T-cell (primary cell): ENCODE results near the gene NPB. TPM values are rescaled to one million over a fixed set of nuclear protein-coding genes. Genes with fewer than 3 reads are reported as not detected.

Experiments
- ATAC-seq, 4 experiments: fragments of 200-7000 bp in 3 of 4; fragments of 150-1000 bp in 1 of 4; cut with Tn5 transposase; replicated peaks in 1 of 4; 1 replicate in 3 of 4; 2 replicates in 1 of 4; pipeline ENCODE4 v1.10.0; 2021; ENCODE audit warnings: moderate library complexity in 3 of 4, mild to moderate bottlenecking in 2 of 4, moderate number of reproducible peaks in 1 of 4
- CTCF ChIA-PET, 2 donors: fragments of 300-600 bp; sonication (Branson Sonifier 250); formaldehyde crosslinking; loops; one replicate each; lab custom pipeline; 2022; ENCODE audit warnings: antibody characterized with exemption in 2 of 2; lab: Charles Lee
- POLR2A ChIA-PET, 2 donors: fragments of 300-600 bp; sonication (Branson Sonifier 250); formaldehyde crosslinking; loops; one replicate each; lab custom pipeline; 2022; ENCODE audit warnings: antibody characterized with exemption in 2 of 2; lab: Charles Lee
- DNase-seq, 35 experiments: peaks; one replicate each; pipeline versions ENCODE4 v3.0.0 to v3.0.0-alpha.2; 2013 to 2023
- H3K27ac ChIP-seq: one replicate; pipeline ENCODE4 v1.5.1; 2013; ENCODE audit warnings: low read length
- H3K27me3 ChIP-seq, 2 experiments: replicated peaks in 1 of 2; 1 replicate in 1 of 2; 2 replicates in 1 of 2; pipeline versions ENCODE4 v1.6.1 to v1.7.0; 2013; ENCODE audit warnings: low read length in 1 of 2, mixed read lengths in 1 of 2; ENCODE audit not compliant: control insufficient read depth in 2 of 2, insufficient read depth in 2 of 2; ENCODE audit errors: extremely low read depth in 1 of 2
- H3K36me3 ChIP-seq, 2 donors: 1 replicate in 1 of 2; 2 replicates in 1 of 2; pipeline versions ENCODE4 v1.6.1 to v1.7.0; 2013; ENCODE audit warnings: low read length in 1 of 2; ENCODE audit not compliant: control insufficient read depth in 2 of 2, insufficient read depth in 1 of 2; ENCODE audit errors: extremely low read depth in 1 of 2
- H3K4me1 ChIP-seq, 2 experiments: 1 replicate in 1 of 2; 2 replicates in 1 of 2; pipeline versions ENCODE4 v1.6.1 to v1.7.0; 2013; ENCODE audit warnings: low read length in 2 of 2, mixed read lengths in 1 of 2; ENCODE audit not compliant: insufficient read depth in 2 of 2, control insufficient read depth in 1 of 2; ENCODE audit errors: extremely low read depth in 1 of 2
- H3K4me3 ChIP-seq, 2 donors: 1 replicate in 1 of 2; 2 replicates in 1 of 2; pipeline versions ENCODE4 v1.5.1 to v1.7.0; 2013; ENCODE audit warnings: mild to moderate bottlenecking in 2 of 2, low read length in 1 of 2, moderate library complexity in 1 of 2; ENCODE audit not compliant: control insufficient read depth in 1 of 2; ENCODE audit errors: extremely low read depth in 1 of 2
- H3K9me3 ChIP-seq: 2 replicates; pipeline ENCODE4 v1.7.0; 2013
- H3K27ac Mint-ChIP-seq, 2 donors: one replicate each; pipeline ENCODE4 v1.8.0; 2020 to 2021; ENCODE audit warnings: mild to moderate bottlenecking in 2 of 2, mixed read lengths in 2 of 2
- H3K27me3 Mint-ChIP-seq, 2 donors: one replicate each; pipeline ENCODE4 v1.8.0; 2021 to 2022; ENCODE audit warnings: mixed read lengths in 2 of 2
- H3K36me3 Mint-ChIP-seq: one replicate; pipeline ENCODE4 v1.8.0; 2021; ENCODE audit warnings: mixed read lengths
- H3K4me1 Mint-ChIP-seq, 3 donors: one replicate each; pipeline ENCODE4 v1.8.0; 2020 to 2022; ENCODE audit warnings: mixed read lengths in 3 of 3, mild to moderate bottlenecking in 1 of 3
- H3K4me3 Mint-ChIP-seq, 3 donors: one replicate each; pipeline ENCODE4 v1.8.0; 2020 to 2022; ENCODE audit warnings: mild to moderate bottlenecking in 3 of 3, mixed read lengths in 3 of 3, moderate library complexity in 3 of 3
- H3K9me3 Mint-ChIP-seq, 3 donors: one replicate each; pipeline ENCODE4 v1.8.0; 2020 to 2022; ENCODE audit warnings: mixed read lengths in 3 of 3
- WGBS: methylation state at CpG from one replicate; pipeline ENCODE4 v1.1.5; 2013; ENCODE audit warnings: missing lambda C conversion rate; ENCODE audit not compliant: insufficient coverage; 5-methylcytosine and 5-hydroxymethylcytosine counted together
- total RNA-seq, 35 experiments: library from RNA in 6 of 35; stranded (reverse) in 6 of 35; fragments of 120-200 nt in 1 of 35; gene quantifications; one replicate each; pipeline versions ENCODE4 v1.2.1 to v1.2.4 and lab custom pipeline; 2013 to 2026

Gene NPB
- total RNA-seq, 5 donors from 2014 or later (not counting 1 experiment from before 2014, with no cell fraction given) = 0.16 to 0.51 (median 0.41) TPM

DNA sequence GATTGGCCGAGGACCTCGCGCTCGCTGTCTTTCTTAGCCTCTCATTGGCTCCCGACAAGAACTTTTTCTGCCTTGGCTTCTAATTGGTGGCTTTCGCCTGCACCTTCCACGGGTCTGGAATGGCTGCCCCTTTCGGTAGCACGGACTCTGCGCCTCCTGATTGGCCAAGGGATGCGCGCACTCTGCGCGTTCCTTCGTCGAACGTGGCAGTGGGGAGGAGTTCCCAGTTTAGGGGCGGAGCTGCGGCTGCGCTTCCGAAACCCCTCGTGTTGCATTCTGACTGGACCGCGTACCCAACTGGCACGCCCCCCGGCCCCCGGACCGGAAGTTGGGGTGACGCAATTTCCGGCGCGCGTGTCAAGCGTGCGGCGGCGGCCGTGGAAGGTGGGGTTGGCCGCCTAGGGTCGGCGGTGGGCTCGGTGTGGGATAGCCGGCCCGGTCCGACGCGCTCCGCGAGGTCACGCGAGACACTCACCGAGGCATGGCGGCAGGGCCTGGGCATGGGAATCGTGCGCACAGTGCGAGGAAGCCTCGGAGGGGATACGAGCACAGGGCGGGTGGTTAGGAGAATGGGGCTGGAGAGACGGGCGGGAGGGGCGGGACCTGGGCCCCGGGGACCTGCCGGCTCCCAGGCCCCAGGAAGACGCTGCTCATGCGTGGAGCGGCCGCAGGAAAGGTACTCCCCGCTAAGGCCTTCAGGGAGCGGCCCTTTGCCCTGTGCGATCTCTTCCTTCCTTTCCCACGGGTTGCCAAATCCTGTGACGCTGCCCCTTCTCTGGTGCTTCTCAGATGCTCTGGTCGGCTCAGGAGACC lies 41.1 kb upstream of the NPB start:
- no peaks in the 10 kb centered on the region for H3K27me3 ChIP-seq
- Mint-ChIP-seq H3K9me3 (no peaks in the 10 kb centered on the region), H3K4me1 (peaks cover 30 to 56% (median 46%) of the 10 kb centered on the region in 3 donors), H3K27me3 (no peaks in the 10 kb centered on the region), H3K4me3 (peak overlapping the region; percentile 84 to 88 (median 85)), H3K27ac (peak overlapping the region; percentile 90 to 91), H3K36me3 (peaks cover 13% of the 10 kb centered on the region)
- peak; percentile 98 to 100 (median 99) for DNase-seq
- no peaks in the 10 kb centered on the region for H3K9me3 ChIP-seq
- peak overlapping the region; percentile 92 for H3K27ac ChIP-seq
- peak overlapping the region; percentile 67 to 71 for H3K4me3 ChIP-seq
- POLR2A ChIA-PET = no interaction called here
- peaks cover 12 to 28% of the 10 kb centered on the region in 2 donors for H3K36me3 ChIP-seq
- under 1% methylated on average over 74 of the region's 74 CpGs for WGBS
- ATAC-seq = peak; percentile 84 to 90 (median 86)
- CTCF ChIA-PET = interaction anchor here (0.7 kb wide), 2 partner anchors 58 to 190 kb away, joined by 3 to 5 read pairs; no protein-coding TSS in a partner anchor
- peaks cover 10 to 50% of the 10 kb centered on the region in 2 experiments for H3K4me1 ChIP-seq

GRCh38 chr17:81863123-81863675 lies 38.8 kb upstream of the NPB start:
- peaks cover 36 to 59% (median 49%) of the 10 kb centered on the region in 3 donors for H3K4me1 Mint-ChIP-seq
- ATAC-seq (no peak), DNase-seq (no peak)
- no peaks in the 10 kb centered on the region for H3K9me3 Mint-ChIP-seq
- WGBS = 57% methylated on average over 2 of the region's 6 CpGs
- Histone ChIP-seq H3K27me3 (no peaks in the 10 kb centered on the region), H3K36me3 (peaks cover 10 to 29% of the 10 kb centered on the region in 2 donors), H3K4me3 (no peak overlapping the region), H3K9me3 (no peaks in the 10 kb centered on the region), H3K27ac (peak overlapping the region; percentile 4), H3K4me1 (peaks cover 12 to 62% of the 10 kb centered on the region in 2 experiments)
- H3K27ac Mint-ChIP-seq = peak overlapping the region; percentile 76 to 82
- peaks cover 6% of the 10 kb centered on the region for H3K36me3 Mint-ChIP-seq
- ChIA-PET POLR2A (interaction anchor here in 1 of 2 donors (0.6 kb wide), 1 partner anchor 180 kb away, joined by 3 read pairs; the partner anchor contains the start of gene ARL16), CTCF (no interaction called here)
- H3K27me3 Mint-ChIP-seq = no peaks in the 10 kb centered on the region
- H3K4me3 Mint-ChIP-seq = peak overlapping the region; percentile 44 to 66 (median 59)

DNA sequence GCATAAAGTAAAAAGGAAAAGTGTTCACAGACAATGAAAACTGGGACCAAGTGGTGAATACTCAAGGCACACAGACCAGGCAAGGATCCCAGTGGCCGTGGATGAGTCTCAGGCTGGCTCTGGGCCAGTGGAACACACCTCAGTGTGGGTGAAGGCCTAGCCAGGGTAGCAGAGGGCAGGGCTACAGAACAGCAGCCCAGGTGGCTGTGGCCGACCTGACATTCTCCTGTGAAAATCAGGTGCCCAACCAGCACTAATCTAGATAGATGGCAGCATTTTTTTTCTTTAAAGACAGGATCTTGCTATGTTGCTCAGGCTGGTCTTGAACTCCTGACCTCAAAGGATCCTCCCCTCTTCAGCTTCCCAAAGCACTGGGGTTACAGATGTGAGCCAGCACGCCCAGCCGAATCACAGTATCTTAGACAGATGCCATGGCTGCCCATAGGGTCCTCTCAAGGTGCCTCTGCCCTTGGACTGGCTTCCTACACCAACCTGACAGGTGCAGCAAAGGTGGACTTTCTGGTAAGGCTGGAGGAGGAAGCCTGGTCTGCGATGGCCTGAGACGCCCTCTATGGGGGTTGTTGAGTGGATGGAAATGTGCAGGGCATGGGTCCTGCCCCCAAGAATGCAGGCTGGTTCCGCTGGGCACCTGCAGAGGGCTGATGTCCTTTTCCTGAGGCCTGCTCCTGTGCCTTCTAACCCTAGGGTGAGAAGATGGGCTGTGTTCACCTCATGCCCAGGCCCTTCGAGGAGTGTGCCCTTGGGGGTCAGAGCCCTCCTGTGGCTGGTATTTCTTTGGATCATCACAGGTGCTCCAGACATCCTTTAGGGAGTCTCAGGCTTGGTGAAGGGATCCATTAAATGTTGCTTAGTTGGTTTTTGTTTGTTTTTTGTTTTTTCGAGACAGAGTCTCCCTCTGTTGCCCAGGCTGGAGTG lies 37.9 kb upstream of the NPB start:
- H3K36me3 Mint-ChIP-seq = peaks cover 6% of the 10 kb centered on the region
- H3K36me3 ChIP-seq = peaks cover 15 to 29% of the 10 kb centered on the region in 2 donors
- no peak for DNase-seq
- H3K4me3 Mint-ChIP-seq = peak overlapping the region in 1 of 3 donors; percentile 66
- 92% methylated on average over 8 of the region's 9 CpGs for WGBS
- peaks cover 36 to 53% (median 40%) of the 10 kb centered on the region in 3 donors for H3K4me1 Mint-ChIP-seq
- H3K9me3 Mint-ChIP-seq = no peaks in the 10 kb centered on the region
- POLR2A ChIA-PET = no interaction called here
- H3K4me1 ChIP-seq = peaks cover 10 to 61% of the 10 kb centered on the region in 2 experiments
- H3K27ac ChIP-seq = no peak overlapping the region
- H3K27me3 Mint-ChIP-seq = no peaks in the 10 kb centered on the region
- CTCF ChIA-PET = no interaction called here
- no peak for ATAC-seq
- H3K9me3 ChIP-seq = no peaks in the 10 kb centered on the region
- H3K27ac Mint-ChIP-seq = peak overlapping the region; percentile 15 to 28
- no peak overlapping the region for H3K4me3 ChIP-seq
- no peaks in the 10 kb centered on the region for H3K27me3 ChIP-seq

- POLR2A ChIA-PET = no interaction called here
- peak overlapping the region in 1 of 2 donors; percentile 55 for H3K27ac Mint-ChIP-seq
Observed at GRCh38 chr17:81865358-81865732, 36.7 kb upstream of the NPB start.

DNA sequence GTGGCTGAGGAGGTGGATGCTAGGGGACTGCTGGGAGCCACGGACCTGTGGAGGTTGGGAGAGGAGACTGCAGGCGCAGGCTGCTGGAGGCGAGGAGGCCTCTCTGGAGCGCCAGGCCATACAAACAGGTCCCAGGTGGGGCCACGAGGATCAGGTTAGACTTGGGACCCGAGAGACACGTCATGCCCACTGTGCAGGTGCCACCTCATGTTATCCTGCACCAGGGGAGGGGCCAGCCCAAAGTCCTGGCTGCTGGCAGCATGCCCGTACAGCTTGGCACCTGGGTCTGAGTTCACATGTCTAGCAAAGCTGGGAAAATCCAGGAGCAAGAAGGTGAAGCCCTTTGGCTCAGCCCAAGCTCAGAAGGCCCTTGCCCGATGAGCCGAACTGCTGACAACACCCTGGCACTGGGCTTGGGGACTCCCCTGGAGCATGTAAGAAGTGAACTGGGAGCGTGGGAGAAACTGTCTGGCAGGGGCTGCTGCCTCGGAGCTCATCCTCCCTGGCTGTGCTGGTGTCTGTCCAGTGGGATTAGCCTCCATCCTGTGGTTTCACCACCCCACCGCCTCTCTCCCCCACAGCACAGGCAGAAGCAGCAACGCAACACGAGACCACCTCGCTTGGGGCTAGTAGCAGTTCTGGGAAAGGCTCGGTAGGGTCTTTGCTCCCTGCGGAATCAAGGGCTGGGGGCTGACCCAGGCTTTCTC lies 36.2 kb upstream of the NPB start:
- H3K36me3 ChIP-seq = peaks cover 15 to 40% of the 10 kb centered on the region in 2 donors
- no peak overlapping the region for H3K27ac ChIP-seq
- peaks cover 3% of the 10 kb centered on the region for H3K36me3 Mint-ChIP-seq
- H3K9me3 ChIP-seq = no peaks in the 10 kb centered on the region
- no peak overlapping the region for H3K4me3 Mint-ChIP-seq
- no peak overlapping the region for H3K4me3 ChIP-seq
- peak overlapping the region in 1 of 2 donors; percentile 55 for H3K27ac Mint-ChIP-seq
- DNase-seq (no peak), ATAC-seq (no peak)
- H3K4me1 Mint-ChIP-seq = peaks cover 39 to 52% (median 42%) of the 10 kb centered on the region in 3 donors
- no peaks in the 10 kb centered on the region for H3K9me3 Mint-ChIP-seq
- peaks cover 10 to 66% of the 10 kb centered on the region in 2 experiments for H3K4me1 ChIP-seq
- POLR2A ChIA-PET = no interaction called here
- 87% methylated on average over 15 of the region's 18 CpGs for WGBS
- no peaks in the 10 kb centered on the region for H3K27me3 Mint-ChIP-seq
- H3K27me3 ChIP-seq = no peaks in the 10 kb centered on the region
- CTCF ChIA-PET = no interaction called here

More at GRCh38 chr17:81865358-81865732, 36.7 kb upstream of the NPB start:
- Mint-ChIP-seq H3K4me3 (no peak overlapping the region), H3K27me3 (no peaks in the 10 kb centered on the region), H3K9me3 (no peaks in the 10 kb centered on the region), H3K36me3 (peaks cover 3% of the 10 kb centered on the region), H3K4me1 (peaks cover 39 to 56% (median 41%) of the 10 kb centered on the region in 3 donors)
- Histone ChIP-seq H3K27me3 (no peaks in the 10 kb centered on the region), H3K9me3 (no peaks in the 10 kb centered on the region), H3K4me3 (no peak overlapping the region), H3K36me3 (peaks cover 15 to 40% of the 10 kb centered on the region in 2 donors), H3K27ac (no peak overlapping the region), H3K4me1 (peaks cover 10 to 64% of the 10 kb centered on the region in 2 experiments)
- no peak for DNase-seq
- ATAC-seq = no peak
- CTCF ChIA-PET = no interaction called here
- WGBS = 95% methylated on average over 8 of the region's 8 CpGs
